NCI-H1092 (cell line): Measurements from ENCODE around the gene CABCOCO1.

Experiments
- DNase-seq: peaks from one replicate; lab custom pipeline; 2025; lab: John Stamatoyannopoulos, UW

CABCOCO1 gene

GRCh38 chr10:61757525-61758397, 95.0 kb downstream of the CABCOCO1 start:
- DNase-seq, result no peak

- no peak for DNase-seq
These were observed 95.7 kb downstream of the CABCOCO1 start for GRCh38 chr10:61758433-61758832.

GRCh38 chr10:61759751-61760150, 97.0 kb downstream of the CABCOCO1 start:
- DNase-seq, result no peak

GRCh38 chr10:61760943-61761824, 98.5 kb downstream of the CABCOCO1 start:
- no peak for DNase-seq

GRCh38 chr10:61761825-61762217, 99.1 kb downstream of the CABCOCO1 start:
- no peak for DNase-seq

- no peak for DNase-seq
These were observed 101.0 kb downstream of the CABCOCO1 start for GRCh38 chr10:61763778-61764177.

GRCh38 chr10:61764486-61764885, 101.8 kb downstream of the CABCOCO1 start:
- no peak for DNase-seq

GRCh38 chr10:61765176-61766087, 102.7 kb downstream of the CABCOCO1 start:
- DNase-seq, result no peak

- no peak for DNase-seq
These were observed 104.2 kb downstream of the CABCOCO1 start for GRCh38 chr10:61766927-61767326.

- no peak for DNase-seq
These were observed 111.3 kb downstream of the CABCOCO1 start for GRCh38 chr10:61774031-61774430.

- DNase-seq, result no peak
These were observed 112.4 kb downstream of the CABCOCO1 start for GRCh38 chr10:61775111-61775510.

- no peak for DNase-seq
These were observed 114.0 kb downstream of the CABCOCO1 start for GRCh38 chr10:61776615-61777266.

- DNase-seq, result no peak
These were observed 115.4 kb downstream of the CABCOCO1 start for GRCh38 chr10:61778137-61778536.

- no peak for DNase-seq
These were observed 116.5 kb downstream of the CABCOCO1 start for GRCh38 chr10:61779276-61779675.

- no peak for DNase-seq
These were observed 117.4 kb downstream of the CABCOCO1 start for GRCh38 chr10:61779950-61780659.

GRCh38 chr10:61780732-61781131, 118.0 kb downstream of the CABCOCO1 start:
- DNase-seq, result no peak

GRCh38 chr10:61781969-61782403, 119.3 kb downstream of the CABCOCO1 start:
- no peak for DNase-seq

- no peak for DNase-seq
These were observed 121.8 kb downstream of the CABCOCO1 start for GRCh38 chr10:61784354-61785133.

GRCh38 chr10:61785473-61786105, 122.9 kb downstream of the CABCOCO1 start:
- DNase-seq, result no peak
